KBM-7 (cell line): ENCODE measurements around the gene TMEM145.

Source experiments
- DNase-seq: peaks from one replicate; pipeline ENCODE4 v3.0.0-alpha.2; 2015
- in situ Hi-C: fragments of 300-500 bp; cut with MboI; formaldehyde crosslinking; loops from 2 replicates; pipeline ENCODE4 v1.14.3; 2020; ENCODE audit warnings: low sequenced_read_pairs, low pct_unique_long_range_greater_than_20kb, mixed read lengths

The TMEM145 gene

GRCh38 chr19:42287017-42287826 lies 25.9 kb upstream of the TMEM145 start:
- in situ Hi-C loops: no loop called here
- no peak for DNase-seq

- no peak for DNase-seq
- in situ Hi-C loops: no loop called here
Measured at GRCh38 chr19:42287827-42288107, 25.3 kb upstream of the TMEM145 start.

GRCh38 chr19:42288387-42288786 lies 24.7 kb upstream of the TMEM145 start:
- in situ Hi-C loops: no loop called here
- peak; percentile 21 for DNase-seq

GRCh38 chr19:42288881-42289555 lies 24.1 kb upstream of the TMEM145 start:
- in situ Hi-C loops: no loop called here
- DNase-seq: no peak

GRCh38 chr19:42289556-42290041 lies 23.5 kb upstream of the TMEM145 start:
- in situ Hi-C loops: no loop called here
- no peak for DNase-seq

GRCh38 chr19:42290136-42290522 lies 23.0 kb upstream of the TMEM145 start:
- in situ Hi-C loops: no loop called here
- DNase-seq: no peak

- peak; percentile 59 for DNase-seq
- in situ Hi-C loops: no loop called here
Measured at GRCh38 chr19:42290523-42291434, 22.3 kb upstream of the TMEM145 start.

- no peak for DNase-seq
- in situ Hi-C loops: no loop called here
Measured at GRCh38 chr19:42291435-42291810, 21.7 kb upstream of the TMEM145 start.

- no peak for DNase-seq
- in situ Hi-C loops: no loop called here
Measured at GRCh38 chr19:42292042-42292960, 20.8 kb upstream of the TMEM145 start.

GRCh38 chr19:42292963-42293362 lies 20.1 kb upstream of the TMEM145 start:
- in situ Hi-C loops: no loop called here
- no peak for DNase-seq

GRCh38 chr19:42293540-42293939 lies 19.6 kb upstream of the TMEM145 start:
- no peak for DNase-seq
- in situ Hi-C loops: no loop called here

GRCh38 chr19:42293948-42294347 lies 19.2 kb upstream of the TMEM145 start:
- DNase-seq: no peak

GRCh38 chr19:42294471-42295137 lies 18.5 kb upstream of the TMEM145 start:
- DNase-seq: no peak

More at GRCh38 chr19:42293948-42294347, 19.2 kb upstream of the TMEM145 start:
- in situ Hi-C loops: no loop called here

GRCh38 chr19:42295342-42295741 lies 17.8 kb upstream of the TMEM145 start:
- DNase-seq: no peak
- in situ Hi-C loops: no loop called here

More at GRCh38 chr19:42294471-42295137, 18.5 kb upstream of the TMEM145 start:
- in situ Hi-C loops: no loop called here

- peak; percentile 79 for DNase-seq
- in situ Hi-C loops: no loop called here
Measured at GRCh38 chr19:42295831-42296525, 17.1 kb upstream of the TMEM145 start.

- no peak for DNase-seq
- in situ Hi-C loops: no loop called here
Measured at GRCh38 chr19:42297039-42297438, 16.1 kb upstream of the TMEM145 start.

GRCh38 chr19:42301646-42302203 lies 11.4 kb upstream of the TMEM145 start, which contains the start of gene PRR19:
PRR19 (plus strand) TSS chr19:42302132; CDS start chr19:42309585, 7,453 bp downstream.
- in situ Hi-C loops: no loop called here
- DNase-seq: peak; percentile 7
